Tibial nerve (tissue), 4 donors: ENCODE data around the gene PMIS2. TPM values are rescaled to one million over a fixed set of nuclear protein-coding genes. Genes with fewer than 3 reads are reported as not detected.

ENCODE experiments used
- DNase-seq, 2 donors: peaks; one replicate each; pipeline ENCODE4 v3.0.0-alpha.2; 2019; ENCODE audit warnings: low spot score in 2 of 2
- H3K27ac ChIP-seq, 4 donors: fragments of 200-600 bp; sonication (generic) in 3 of 4; one replicate each; pipeline ENCODE4 v1.5.1; 2017 to 2019; ENCODE audit warnings: mild to moderate bottlenecking in 1 of 4
- H3K27me3 ChIP-seq, 2 donors: fragments of 200-600 bp; sonication (generic) in 1 of 2; one replicate each; pipeline versions ENCODE4 v1.5.1 to v1.6.0; 2017 to 2019
- H3K36me3 ChIP-seq, 3 donors: fragments of 200-600 bp; sonication (generic); one replicate each; pipeline ENCODE4 v1.5.1; 2018 to 2019
- H3K4me1 ChIP-seq, 4 donors: fragments of 200-600 bp; sonication (generic) in 3 of 4; one replicate each; pipeline ENCODE4 v1.5.1; 2017 to 2019
- H3K4me3 ChIP-seq, 4 donors: fragments of 200-600 bp; sonication (generic) in 3 of 4; one replicate each; pipeline ENCODE4 v1.5.1; 2017 to 2019; ENCODE audit warnings: mild to moderate bottlenecking in 1 of 4, moderate library complexity in 1 of 4
- H3K9me3 ChIP-seq, 4 donors: fragments of 200-600 bp; sonication (generic) in 3 of 4; one replicate each; pipeline ENCODE4 v1.5.1; 2017 to 2019
- CTCF ChIP-seq, 5 experiments: fragments of 200-600 bp in 3 of 5; fragments of 450-650 bp in 2 of 5; sonication (generic) in 3 of 5; IDR thresholded peaks; one replicate each; pipeline ENCODE4 v1.5.1; 2016 to 2019; ENCODE audit warnings: antibody characterized with exemption in 5 of 5, mild to moderate bottlenecking in 3 of 5, moderate library complexity in 2 of 5
- EP300 ChIP-seq, 2 donors: sonication (generic); formaldehyde crosslinking; IDR thresholded peaks; one replicate each; pipeline ENCODE4 v1.6.1; 2017; ENCODE audit warnings: antibody characterized with exemption in 2 of 2, mild to moderate bottlenecking in 1 of 2
- POLR2A ChIP-seq, 2 donors: fragments of 450-650 bp; IDR thresholded peaks; one replicate each; pipeline ENCODE4 v1.6.1; 2017; ENCODE audit warnings: antibody characterized with exemption in 2 of 2, mild to moderate bottlenecking in 2 of 2, moderate library complexity in 2 of 2
- WGBS, 2 donors: methylation state at CpG; one replicate each; pipeline ENCODE4 v1.1.5; 2018; 5-methylcytosine and 5-hydroxymethylcytosine counted together
- total RNA-seq, 4 donors: library from RNA; depleted of rRNA; stranded (reverse); fragments of >200 nt; gene quantifications; one replicate each; pipeline ENCODE4 v1.1.0, GENCODE V29; 2016

PMIS2 gene
- total RNA-seq, 4 donors from 2014 or later: not detected

DNA sequence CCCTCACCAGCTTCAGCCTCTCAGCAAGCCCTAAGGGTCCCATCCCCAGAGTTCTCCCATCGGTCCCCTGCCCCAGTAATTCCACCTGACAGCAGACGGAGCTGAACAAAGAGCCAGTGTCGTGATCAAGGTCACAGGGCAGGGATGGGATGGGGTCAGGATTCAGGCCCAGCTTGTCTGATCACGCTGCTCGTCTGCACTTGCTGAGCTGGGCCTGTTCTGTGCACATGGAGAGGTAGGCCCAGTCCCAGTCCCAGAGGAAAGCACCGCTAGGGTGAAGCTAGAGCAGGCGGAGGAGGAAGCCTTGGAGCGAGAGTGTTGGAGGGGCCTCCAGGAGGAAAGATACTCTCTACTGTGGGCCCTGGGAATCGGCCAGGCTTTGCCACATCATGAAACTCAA is 35.7 kb downstream of the PMIS2 start:
- Histone ChIP-seq H3K36me3 (peaks cover 0 to 52% (median 0%) of the 10 kb centered on the region in 3 donors), H3K27me3 (no peaks in the 10 kb centered on the region), H3K27ac (no peak overlapping the region), H3K4me1 (no peaks in the 10 kb centered on the region), H3K9me3 (no peaks in the 10 kb centered on the region), H3K4me3 (no peak overlapping the region)
- DNase-seq: no peak
- TF ChIP-seq CTCF (IDR thresholded peaks at IDR 0.05) (no peak), POLR2A (IDR thresholded peaks at IDR 0.05) (no peak), EP300 (IDR thresholded peaks at IDR 0.05) (no peak)
- WGBS, 2 donors: 76 to 88% methylated on average over 9 of the region's 9 CpGs

DNA sequence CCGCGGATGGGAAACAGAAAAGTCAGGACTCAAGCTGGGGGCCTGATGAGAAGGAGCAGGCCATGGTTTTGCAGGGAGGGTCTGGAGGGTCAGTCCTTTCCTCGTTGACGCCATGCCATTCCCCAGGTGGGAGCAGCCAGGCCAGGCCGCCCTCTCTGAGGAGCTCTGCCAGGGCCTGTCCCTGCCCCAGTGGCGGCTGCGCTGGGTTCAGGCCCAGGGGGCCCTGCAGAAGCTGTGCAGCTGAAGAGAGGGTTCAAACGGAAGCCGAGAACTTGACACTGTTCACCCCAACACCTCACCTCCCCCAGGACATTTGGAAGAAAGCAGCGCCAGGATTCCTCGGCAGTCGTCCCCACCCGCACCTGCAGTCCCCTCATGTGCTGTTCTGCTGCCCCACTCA is 36.8 kb downstream of the PMIS2 start:
- WGBS, 2 donors: 87 to 89% methylated on average over 12 to 13 of the region's 13 CpGs
- DNase-seq: no peak
- H3K4me1 ChIP-seq: peaks cover 0 to 6% (median under 1%) of the 10 kb centered on the region in 4 donors

DNA sequence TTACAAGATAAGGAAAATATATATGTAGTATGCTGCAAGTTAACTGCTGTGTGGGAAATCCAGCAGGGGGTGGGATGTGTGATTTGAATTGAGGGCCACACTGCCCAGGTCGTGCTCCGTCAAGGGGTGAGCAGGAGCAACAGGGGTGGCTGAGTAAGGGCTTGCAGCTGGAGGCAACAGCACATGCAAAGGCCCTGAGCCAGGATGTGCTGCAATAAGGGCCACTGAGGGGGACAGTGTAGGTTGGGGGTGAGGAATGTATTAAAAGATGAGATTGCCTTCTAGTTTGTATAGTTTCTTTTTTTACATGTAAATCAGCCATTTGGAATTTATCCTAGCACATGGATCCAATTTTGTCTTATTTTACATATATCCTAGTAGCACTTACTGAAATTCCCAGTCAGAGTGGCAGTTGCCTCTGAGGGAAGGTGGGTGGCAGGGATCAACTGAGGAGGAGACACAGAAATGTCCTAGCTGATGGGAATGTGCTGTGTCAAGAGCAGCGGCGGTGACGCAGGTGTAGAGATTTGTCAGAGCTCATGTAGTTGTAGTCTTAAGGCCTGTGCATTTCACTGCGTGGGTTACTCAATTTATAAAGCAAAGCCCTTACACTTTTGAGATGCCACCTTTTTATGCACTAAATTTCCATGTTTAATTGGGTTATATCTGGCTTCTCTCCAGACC is 37.5 kb downstream of the PMIS2 start:
- Histone ChIP-seq H3K9me3 (no peaks in the 10 kb centered on the region), H3K27me3 (no peaks in the 10 kb centered on the region), H3K36me3 (peaks cover 0 to 34% (median 0%) of the 10 kb centered on the region in 3 donors), H3K4me3 (no peak overlapping the region), H3K27ac (no peak overlapping the region), H3K4me1 (peaks cover 0 to 12% (median 3%) of the 10 kb centered on the region in 4 donors)
- no peak for DNase-seq
- 88 to 89% methylated on average over 6 of the region's 6 CpGs for WGBS, 2 donors
- no peak for TF ChIP-seq POLR2A (IDR thresholded peaks at IDR 0.05)
- TF ChIP-seq EP300 (IDR thresholded peaks at IDR 0.05): no peak
- TF ChIP-seq CTCF (IDR thresholded peaks at IDR 0.05): no peak

More for the DNA sequence above, 36.8 kb downstream of the PMIS2 start:
- no peaks in the 10 kb centered on the region for H3K27me3 ChIP-seq
- TF ChIP-seq POLR2A (IDR thresholded peaks at IDR 0.05): no peak
- no peak for TF ChIP-seq EP300 (IDR thresholded peaks at IDR 0.05)
- no peaks in the 10 kb centered on the region for H3K9me3 ChIP-seq
- no peak overlapping the region for H3K27ac ChIP-seq
- peaks cover 0 to 42% (median 0%) of the 10 kb centered on the region in 3 donors for H3K36me3 ChIP-seq
- H3K4me3 ChIP-seq: no peak overlapping the region

DNA sequence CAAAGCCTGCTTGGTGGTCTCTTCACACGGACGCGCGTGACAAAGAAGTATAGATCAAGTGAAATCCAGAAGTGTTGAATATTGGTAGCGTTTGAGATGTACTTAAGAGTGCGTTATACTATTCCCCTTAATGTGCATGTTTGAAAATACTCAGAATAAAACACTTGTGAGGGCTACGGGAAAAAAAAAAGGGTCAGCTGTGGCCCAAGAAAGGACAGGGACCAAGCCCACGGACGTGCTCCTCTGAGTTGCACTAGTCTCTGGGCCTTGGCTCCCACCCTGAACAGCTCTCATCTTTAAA is 42.2 kb downstream of the PMIS2 start:
- H3K9me3 ChIP-seq: no peaks in the 10 kb centered on the region
- no peak for DNase-seq
- 8 to 12% methylated on average over 9 of the region's 9 CpGs for WGBS, 2 donors

DNA sequence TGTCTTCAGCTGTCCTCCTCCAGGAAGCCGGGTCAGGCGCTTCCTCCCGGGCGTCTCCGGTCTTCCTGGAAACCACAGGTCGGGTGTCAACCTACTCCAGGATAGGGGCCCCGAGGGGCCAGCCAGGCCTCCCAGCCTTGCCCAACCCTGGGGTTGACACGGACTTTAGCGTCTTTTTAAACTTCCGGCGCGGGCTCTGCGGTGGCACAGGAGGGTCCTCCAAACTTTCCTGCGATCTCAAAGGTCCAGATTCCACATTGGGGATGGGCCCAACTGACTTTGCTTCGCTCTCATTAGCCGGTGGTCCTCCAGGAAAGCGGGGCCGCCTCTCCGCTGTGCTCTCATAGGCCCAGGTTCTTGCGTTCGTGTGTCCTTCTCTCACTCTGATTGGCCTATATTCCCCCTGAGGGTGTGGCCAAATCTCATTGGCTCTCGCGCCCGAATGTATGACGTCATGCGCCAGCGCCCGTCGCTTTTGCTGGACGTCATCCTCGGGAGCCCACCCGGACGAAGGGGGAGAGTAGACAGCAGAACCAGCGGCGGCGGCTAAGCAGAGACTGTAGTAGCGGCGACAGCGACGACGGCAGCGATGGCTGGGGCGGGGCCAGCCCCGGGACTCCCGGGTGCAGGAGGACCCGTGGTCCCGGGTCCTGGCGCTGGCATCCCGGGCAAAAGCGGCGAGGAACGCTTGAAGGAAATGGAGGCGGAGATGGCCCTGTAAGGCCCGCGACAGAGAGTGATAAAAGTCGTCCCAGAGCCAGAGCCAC is 42.8 kb downstream of the PMIS2 start, which contains the start of gene RBM42:
RBM42 (plus strand) TSS at position 472 of the 767 bp plus-strand sequence; CDS start at position 590, 118 bp downstream.
- no peaks in the 10 kb centered on the region for H3K27me3 ChIP-seq
- WGBS, 2 donors: 1% methylated on average over 49 to 56 of the region's 56 CpGs

More for the DNA sequence above, 42.2 kb downstream of the PMIS2 start:
- Histone ChIP-seq H3K27me3 (no peaks in the 10 kb centered on the region), H3K4me3 (peak overlapping the region; percentile 44 to 99 (median 86)), H3K4me1 (peaks cover 0 to 33% (median 10%) of the 10 kb centered on the region in 4 donors), H3K27ac (peak overlapping the region; percentile 76 to 98 (median 93)), H3K36me3 (peaks cover 0 to 30% (median 21%) of the 10 kb centered on the region in 3 donors)
- TF ChIP-seq POLR2A (IDR thresholded peaks at IDR 0.05) (no peak), CTCF (IDR thresholded peaks at IDR 0.05) (no peak), EP300 (IDR thresholded peaks at IDR 0.05) (no peak)

More for the DNA sequence above, 42.8 kb downstream of the PMIS2 start, which contains the start of gene RBM42:
- Histone ChIP-seq H3K4me3 (peak within 1 kb of the TSS; percentile 65 to 99 (median 86)), H3K36me3 (peaks cover 0 to 36% (median 25%) of the 10 kb centered on the region in 3 donors), H3K9me3 (no peaks in the 10 kb centered on the region), H3K4me1 (peaks cover 0 to 33% (median 10%) of the 10 kb centered on the region in 4 donors), H3K27ac (peak within 1 kb of the TSS; percentile 76 to 98 (median 93))
- DNase-seq: peak; percentile 91 to 97
- peak in 2 of 5 experiments; percentile 59 to 76 for TF ChIP-seq CTCF (IDR thresholded peaks at IDR 0.05)
- peak; percentile 31 to 73 for TF ChIP-seq POLR2A (IDR thresholded peaks at IDR 0.05)
- TF ChIP-seq EP300 (IDR thresholded peaks at IDR 0.05): peak; percentile 87 to 96
